HAP-1 (cell line): ENCODE measurements around the gene CUL5.
"Not testable (repeated sequence)": the region's sequence is repeated elsewhere in the genome, so short reads cannot be mapped to it uniquely, and the experiment has no call there.

ENCODE experiments used
- DNase-seq, 2 experiments: peaks; one replicate each; pipeline ENCODE4 v3.0.0-alpha.2; 2016 to 2020; ENCODE audit warnings: low spot score in 2 of 2
- H3K27me3 ChIP-seq: fragments of 250-450 bp; sonication (Bioruptor Pico); 2 replicates; pipeline ENCODE4 v1.5.1; 2020; ENCODE audit warnings: low read depth, mild to moderate bottlenecking, moderate library complexity
- H3K36me3 ChIP-seq: fragments of 250-450 bp; sonication (Bioruptor Pico); replicated peaks from 2 replicates; pipeline ENCODE4 v1.5.1; 2020; ENCODE audit warnings: mild to moderate bottlenecking
- H3K4me1 ChIP-seq: fragments of 250-450 bp; sonication (Bioruptor Pico); 2 replicates; pipeline ENCODE4 v1.5.1; 2020; ENCODE audit warnings: mild to moderate bottlenecking
- H3K4me3 ChIP-seq: fragments of 250-450 bp; sonication (Bioruptor Pico); 2 replicates; pipeline ENCODE4 v1.5.1; 2020; ENCODE audit warnings: mild to moderate bottlenecking, moderate library complexity
- H3K9me3 ChIP-seq: fragments of 250-450 bp; sonication (Bioruptor Pico); 2 replicates; pipeline ENCODE4 v1.5.1; 2020; ENCODE audit warnings: mild to moderate bottlenecking, moderate library complexity
- in situ Hi-C: fragments of 300-500 bp; cut with MboI; formaldehyde crosslinking; loops from 3 replicates; pipeline ENCODE4 v1.14.3; 2020; ENCODE audit warnings: low sequenced_read_pairs, inconsistent platforms, mixed read lengths

The CUL5 gene

GRCh38 chr11:108101090-108101775, 92.5 kb downstream of the CUL5 start:
- no peak overlapping the region for H3K4me3 ChIP-seq
- no peaks in the 10 kb centered on the region for H3K9me3 ChIP-seq
- in situ Hi-C loops = no loop called here
- H3K27me3 ChIP-seq = no peaks in the 10 kb centered on the region; the same call in 1 of the 2 replicates
- H3K4me1 ChIP-seq = no peaks in the 10 kb centered on the region
- no peak for DNase-seq
- H3K36me3 ChIP-seq = peaks cover 29% of the 10 kb centered on the region

- in situ Hi-C loops = no loop called here
- H3K27me3 ChIP-seq = no peaks in the 10 kb centered on the region
- no peaks in the 10 kb centered on the region for H3K4me1 ChIP-seq
- H3K9me3 ChIP-seq = no peaks in the 10 kb centered on the region
- DNase-seq = no peak
- no peak overlapping the region for H3K4me3 ChIP-seq
- peaks cover under 1% of the 10 kb centered on the region; the same call in 1 of the 2 replicates for H3K36me3 ChIP-seq
Measured at GRCh38 chr11:108111126-108111525, 102.4 kb downstream of the CUL5 start.

GRCh38 chr11:108112057-108112456, 103.4 kb downstream of the CUL5 start:
- in situ Hi-C loops = no loop called here
- no peak for DNase-seq
- Histone ChIP-seq H3K4me3 (no peak overlapping the region), H3K27me3 (no peaks in the 10 kb centered on the region), H3K36me3 (no peaks in the 10 kb centered on the region), H3K4me1 (no peaks in the 10 kb centered on the region), H3K9me3 (no peaks in the 10 kb centered on the region)

- Histone ChIP-seq H3K27me3 (no peaks in the 10 kb centered on the region), H3K36me3 (no peaks in the 10 kb centered on the region), H3K4me3 (no peak overlapping the region), H3K9me3 (no peaks in the 10 kb centered on the region), H3K4me1 (no peaks in the 10 kb centered on the region)
- in situ Hi-C loops = no loop called here
- no peak for DNase-seq
Measured at GRCh38 chr11:108115500-108116140, 106.9 kb downstream of the CUL5 start.

GRCh38 chr11:108117746-108118371, 109.2 kb downstream of the CUL5 start:
- in situ Hi-C loops = no loop called here
- Histone ChIP-seq H3K4me1 (peaks cover 2% of the 10 kb centered on the region; the same call in 1 of the 2 replicates), H3K9me3 (no peaks in the 10 kb centered on the region), H3K4me3 (no peak overlapping the region), H3K36me3 (no peaks in the 10 kb centered on the region), H3K27me3 (no peaks in the 10 kb centered on the region)
- peak in 1 of 2 experiments; percentile 60 for DNase-seq

- H3K4me1 ChIP-seq, H3K36me3 ChIP-seq, H3K9me3 ChIP-seq, H3K27me3 ChIP-seq: not testable (repeated sequence)
- in situ Hi-C loops = loop anchor here (10.0 kb wide), 1 partner anchor 534 kb away; no protein-coding TSS in a partner anchor
- peak in 1 of 2 experiments; percentile 12 for DNase-seq
- peak overlapping the region; percentile 68 for H3K4me3 ChIP-seq
Measured at GRCh38 chr11:108120936-108121273, 112.2 kb downstream of the CUL5 start.

- peaks cover 10% of the 10 kb centered on the region for H3K4me1 ChIP-seq
- in situ Hi-C loops = loop anchor here (10.0 kb wide), 1 partner anchor 533 kb away; no protein-coding TSS in a partner anchor
Measured at GRCh38 chr11:108121274-108122155, 112.8 kb downstream of the CUL5 start, which contains the start of gene ACAT1. Gene ACAT1, plus strand, starts transcription at chr11:108121567. Its CDS starts 40 bp downstream, at chr11:108121607.

GRCh38 chr11:108122166-108122628, 113.5 kb downstream of the CUL5 start:
- DNase-seq = peak in 1 of 2 experiments; percentile 30
- in situ Hi-C loops = loop anchor here (10.0 kb wide), 1 partner anchor 533 kb away; no protein-coding TSS in a partner anchor
- Histone ChIP-seq H3K36me3 (peaks cover 4% of the 10 kb centered on the region; the same call in 1 of the 2 replicates), H3K4me1 (peaks cover 10% of the 10 kb centered on the region), H3K9me3 (no peaks in the 10 kb centered on the region), H3K4me3 (peak overlapping the region; percentile 68), H3K27me3 (no peaks in the 10 kb centered on the region)

More at GRCh38 chr11:108121274-108122155, 112.8 kb downstream of the CUL5 start, which contains the start of gene ACAT1:
- Histone ChIP-seq H3K27me3 (no peaks in the 10 kb centered on the region), H3K9me3 (no peaks in the 10 kb centered on the region), H3K36me3 (peaks cover 4% of the 10 kb centered on the region; the same call in 1 of the 2 replicates), H3K4me3 (peak within 1 kb of the TSS; percentile 68)
- peak; percentile 90 to 99 for DNase-seq

GRCh38 chr11:108125096-108125495, 116.4 kb downstream of the CUL5 start:
- Histone ChIP-seq H3K27me3 (no peaks in the 10 kb centered on the region), H3K36me3 (peaks cover 10% of the 10 kb centered on the region), H3K9me3 (no peaks in the 10 kb centered on the region), H3K4me3 (no peak overlapping the region), H3K4me1 (peaks cover 10% of the 10 kb centered on the region)
- in situ Hi-C loops = loop anchor here (10.0 kb wide), 1 partner anchor 530 kb away; no protein-coding TSS in a partner anchor
- no peak for DNase-seq

GRCh38 chr11:108128772-108129171, 120.1 kb downstream of the CUL5 start:
- in situ Hi-C loops = loop anchor here (10.0 kb wide), 1 partner anchor 526 kb away; no protein-coding TSS in a partner anchor
- Histone ChIP-seq H3K9me3 (no peaks in the 10 kb centered on the region), H3K27me3 (no peaks in the 10 kb centered on the region), H3K36me3 (peaks cover 25% of the 10 kb centered on the region), H3K4me3 (no peak overlapping the region), H3K4me1 (peaks cover under 1% of the 10 kb centered on the region; the same call in 1 of the 2 replicates)
- DNase-seq = no peak

GRCh38 chr11:108131993-108132392, 123.3 kb downstream of the CUL5 start:
- Histone ChIP-seq H3K4me1 (no peaks in the 10 kb centered on the region), H3K4me3 (no peak overlapping the region), H3K36me3 (peaks cover 43% of the 10 kb centered on the region), H3K9me3 (no peaks in the 10 kb centered on the region), H3K27me3 (no peaks in the 10 kb centered on the region)
- in situ Hi-C loops = no loop called here
- no peak for DNase-seq

GRCh38 chr11:108132993-108133538, 124.4 kb downstream of the CUL5 start:
- H3K4me3 ChIP-seq, H3K4me1 ChIP-seq, in situ Hi-C loops, DNase-seq, H3K27me3 ChIP-seq, H3K9me3 ChIP-seq: not testable (repeated sequence)
- H3K36me3 ChIP-seq = peaks cover 43% of the 10 kb centered on the region
